HL-60 (cell line): ENCODE data around the gene TMEM44.

Source experiments
- DNase-seq, 2 experiments: peaks; one replicate each; pipeline ENCODE4 v3.0.0-alpha.2; 2010 to 2020; ENCODE audit warnings: low read depth in 1 of 2, low spot score in 1 of 2
- H3K27ac ChIP-seq: fragments of 250-450 bp; sonication (Bioruptor Pico); replicated peaks from 2 replicates; pipeline ENCODE4 v1.5.1; 2020; ENCODE audit warnings: mild to moderate bottlenecking, moderate library complexity
- H3K27me3 ChIP-seq: fragments of 250-450 bp; sonication (Bioruptor Pico); 2 replicates; pipeline ENCODE4 v1.5.1; 2021; ENCODE audit warnings: mild to moderate bottlenecking, moderate library complexity; ENCODE audit not compliant: insufficient read depth, poor library complexity, severe bottlenecking
- H3K4me3 ChIP-seq: replicated peaks from 2 replicates; pipeline ENCODE4 v1.5.1; 2011; ENCODE audit warnings: mild to moderate bottlenecking, control low read depth, low read length; ENCODE audit not compliant: insufficient read depth
- GABPA ChIP-seq: IDR thresholded peaks from 2 replicates; pipeline ENCODE4 v1.6.1; 2012; ENCODE audit warnings: low read depth
- POLR2AphosphoS5 ChIP-seq: IDR thresholded peaks from 2 replicates; pipeline ENCODE4 v1.6.1; 2012; ENCODE audit warnings: low read depth
- REST ChIP-seq: IDR thresholded peaks from 2 replicates; pipeline ENCODE4 v1.6.1; 2012; ENCODE audit warnings: low read depth; ENCODE audit not compliant: insufficient replicate concordance
- SPI1 ChIP-seq: IDR thresholded peaks from 2 replicates; pipeline ENCODE4 v1.6.1; 2012; ENCODE audit warnings: low read depth, mild to moderate bottlenecking, borderline replicate concordance
- TF ChIP-seq, protein P1 (sequence below): IDR thresholded peaks from one replicate; pipeline ENCODE4 v1.5.1; 2011; ENCODE audit warnings: low read length, control low read depth, inconsistent platforms; ENCODE audit not compliant: insufficient read depth

Gene TMEM44

DNA sequence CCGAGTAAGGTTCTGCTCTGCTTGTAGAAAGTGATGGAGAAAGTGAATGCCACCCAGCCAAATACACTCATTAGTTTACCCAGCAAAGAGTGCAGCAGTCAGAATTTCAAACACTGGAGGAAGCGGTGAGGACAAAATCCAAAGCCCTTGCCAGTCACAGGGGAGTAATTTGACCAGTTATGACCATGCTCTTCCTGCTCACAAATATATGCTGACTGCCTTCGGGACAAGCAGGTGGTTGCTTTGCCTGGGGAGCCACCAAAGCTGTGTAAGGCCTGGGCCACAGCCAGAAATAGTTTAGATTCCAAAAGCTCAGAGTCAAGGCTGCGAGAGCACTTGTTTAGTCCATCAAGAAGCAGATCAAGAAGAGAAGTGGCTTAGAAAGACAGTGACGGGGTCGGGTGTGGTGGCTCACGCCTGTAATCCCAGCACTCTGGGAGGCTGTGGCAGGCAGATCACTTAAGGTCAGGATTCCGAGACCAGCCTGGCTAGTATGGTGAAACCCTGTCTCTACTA lies 95.4 kb downstream of the TMEM44 start:
- no peak for DNase-seq
- Histone ChIP-seq H3K27me3 (no peaks in the 10 kb centered on the region), H3K27ac (no peak overlapping the region), H3K4me3 (no peak overlapping the region)
- TF ChIP-seq POLR2AphosphoS5 (no peak), SPI1 (no peak), REST (no peak), GABPA (no peak)
- TF ChIP-seq, protein P1, sequence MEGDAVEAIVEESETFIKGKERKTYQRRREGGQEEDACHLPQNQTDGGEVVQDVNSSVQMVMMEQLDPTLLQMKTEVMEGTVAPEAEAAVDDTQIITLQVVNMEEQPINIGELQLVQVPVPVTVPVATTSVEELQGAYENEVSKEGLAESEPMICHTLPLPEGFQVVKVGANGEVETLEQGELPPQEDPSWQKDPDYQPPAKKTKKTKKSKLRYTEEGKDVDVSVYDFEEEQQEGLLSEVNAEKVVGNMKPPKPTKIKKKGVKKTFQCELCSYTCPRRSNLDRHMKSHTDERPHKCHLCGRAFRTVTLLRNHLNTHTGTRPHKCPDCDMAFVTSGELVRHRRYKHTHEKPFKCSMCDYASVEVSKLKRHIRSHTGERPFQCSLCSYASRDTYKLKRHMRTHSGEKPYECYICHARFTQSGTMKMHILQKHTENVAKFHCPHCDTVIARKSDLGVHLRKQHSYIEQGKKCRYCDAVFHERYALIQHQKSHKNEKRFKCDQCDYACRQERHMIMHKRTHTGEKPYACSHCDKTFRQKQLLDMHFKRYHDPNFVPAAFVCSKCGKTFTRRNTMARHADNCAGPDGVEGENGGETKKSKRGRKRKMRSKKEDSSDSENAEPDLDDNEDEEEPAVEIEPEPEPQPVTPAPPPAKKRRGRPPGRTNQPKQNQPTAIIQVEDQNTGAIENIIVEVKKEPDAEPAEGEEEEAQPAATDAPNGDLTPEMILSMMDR, result no peak
